GM21717 (cell line): ENCODE measurements around the gene PHETA1.
A peak's percentile ranks its signal among the peaks of the same experiment; 100 is the strongest.
"Not testable (repeated sequence)": the region's sequence is repeated elsewhere in the genome, so short reads cannot be mapped to it uniquely, and the experiment has no call there.

Source experiments
- ATAC-seq: cut with Tn5 transposase; IDR thresholded peaks from one replicate; pipeline ENCODE4 v1.9.1; 2021; ENCODE audit warnings: mild to moderate bottlenecking, moderate library complexity; ENCODE audit not compliant: unreplicated experiment

The PHETA1 gene

DNA sequence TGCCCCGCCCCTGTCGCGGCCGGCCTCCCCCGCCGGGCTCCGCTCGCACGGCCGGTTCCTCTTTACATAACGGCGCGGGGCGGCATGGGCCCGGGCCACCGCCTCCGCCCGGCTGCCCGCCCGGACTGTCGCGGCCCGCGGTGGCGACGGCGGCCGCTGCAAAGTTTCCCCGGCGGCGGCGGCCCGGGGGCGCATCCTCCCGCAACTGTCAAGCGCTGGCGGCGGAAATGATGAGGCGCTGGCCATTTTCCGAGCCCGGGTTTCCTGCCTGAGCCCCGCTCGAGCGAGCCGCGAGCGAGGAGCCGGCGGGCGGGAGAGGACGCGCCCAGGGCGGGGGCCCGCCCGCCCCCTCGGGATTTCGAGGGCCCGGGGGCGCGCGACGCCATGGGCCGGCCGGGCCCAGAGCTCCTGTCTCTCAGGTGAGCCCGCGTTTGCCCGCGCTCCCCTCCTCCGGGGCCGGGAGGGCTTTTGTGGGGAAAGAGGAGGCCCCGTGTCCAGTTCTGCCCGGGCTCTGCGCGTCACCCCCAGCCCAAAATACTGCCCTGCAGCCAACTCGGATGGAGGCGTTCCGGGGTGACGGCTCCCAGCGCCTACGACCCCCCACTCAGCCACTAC lies 37.1 kb upstream of the PHETA1 start, which contains the start of gene SH2B3:
TSS of gene SH2B3 (plus strand) at position 65 of the 615 bp plus-strand sequence. CDS start 12,223 bp downstream, outside the sequence.
- ATAC-seq = peak; percentile 3

DNA sequence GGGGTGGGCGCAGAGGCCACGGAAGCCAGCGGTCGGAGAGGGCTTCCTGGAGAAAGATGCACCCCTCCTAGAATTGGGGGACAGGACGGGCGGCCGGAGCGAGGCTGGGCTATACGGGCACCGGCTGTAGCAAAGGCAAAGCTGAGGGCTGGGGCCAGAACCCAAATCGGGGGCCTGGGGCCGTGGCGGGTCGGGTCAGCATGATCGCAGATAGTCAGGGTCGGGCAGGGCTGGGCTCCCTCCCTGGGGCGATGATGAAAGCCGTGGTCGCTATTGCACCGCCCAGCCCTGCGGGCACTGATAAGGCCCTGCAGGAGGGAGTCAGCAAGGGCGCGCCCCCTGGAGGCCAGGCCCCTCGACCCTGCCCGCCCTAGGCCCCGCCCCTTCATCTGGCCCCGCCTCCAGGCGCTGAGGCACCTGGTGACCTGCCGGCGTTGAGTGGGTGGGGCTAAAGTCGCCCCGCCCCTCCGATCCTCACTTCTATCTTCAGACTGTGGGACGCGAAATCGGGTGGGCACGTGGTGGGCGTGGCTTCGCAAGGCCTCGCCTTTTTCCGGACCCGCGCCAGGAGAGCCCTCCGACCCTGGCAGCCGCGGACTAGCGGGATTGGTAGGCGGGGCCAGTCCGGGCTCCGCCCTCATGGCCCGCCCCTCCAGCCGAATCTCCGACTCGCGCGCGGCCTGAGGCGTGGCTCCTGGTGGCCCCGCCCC lies 36.4 kb upstream of the PHETA1 start:
- peak; percentile 39 for ATAC-seq

DNA sequence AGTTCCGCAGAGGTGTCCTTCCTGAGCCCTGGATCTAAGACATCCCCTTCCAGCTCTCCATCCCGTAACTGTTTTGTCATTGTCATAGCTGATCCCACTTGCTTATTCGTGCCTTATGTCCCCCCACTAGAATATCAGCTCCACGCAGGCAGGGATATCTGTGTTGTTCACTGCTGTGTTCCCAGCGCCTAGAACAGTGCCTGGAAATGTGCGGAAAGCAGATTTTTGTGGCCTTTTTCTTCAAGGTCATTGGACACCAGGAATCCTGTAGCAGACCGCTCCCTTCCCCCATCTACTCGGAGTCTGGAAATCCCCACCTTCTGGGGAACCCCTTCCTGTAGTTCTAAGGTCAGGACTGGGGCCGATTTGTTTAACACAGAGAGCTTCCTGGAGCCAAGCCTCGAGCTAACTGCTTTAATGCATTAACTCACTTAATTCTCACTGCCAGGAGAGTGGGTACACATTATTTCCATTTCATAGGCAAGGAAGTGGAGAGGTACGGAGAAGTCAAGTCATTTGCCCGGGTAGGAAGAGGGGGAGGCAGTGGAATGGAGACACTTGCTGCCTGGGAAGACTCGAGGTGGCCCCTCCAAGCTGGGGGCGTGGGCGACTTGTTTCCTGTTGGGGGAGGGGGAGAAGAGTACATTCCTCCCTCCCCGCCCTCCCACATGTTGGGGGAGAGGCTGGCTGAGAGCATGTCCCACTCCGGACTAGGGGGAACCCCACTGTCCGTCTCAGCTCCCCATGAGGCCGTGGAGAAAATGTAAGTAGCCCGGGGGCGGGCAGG lies 35.7 kb upstream of the PHETA1 start:
- peak; percentile 11 for ATAC-seq

DNA sequence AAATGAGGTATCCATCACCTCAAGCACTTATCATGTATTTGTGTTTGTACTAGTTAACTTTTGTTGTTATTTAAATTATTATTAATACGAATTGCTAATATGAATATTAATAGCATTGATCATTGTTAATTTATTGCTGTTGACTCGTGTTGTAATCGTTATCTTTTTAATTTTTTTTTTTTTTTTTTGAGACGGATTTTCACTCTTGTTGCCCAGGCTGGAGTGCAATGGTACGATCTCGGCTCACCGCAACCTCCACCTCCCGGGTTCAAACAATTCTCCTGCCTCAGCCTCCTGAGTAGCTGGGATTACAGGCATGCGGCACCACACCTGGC lies 33.6 kb upstream of the PHETA1 start:
- ATAC-seq = not testable (repeated sequence)

DNA sequence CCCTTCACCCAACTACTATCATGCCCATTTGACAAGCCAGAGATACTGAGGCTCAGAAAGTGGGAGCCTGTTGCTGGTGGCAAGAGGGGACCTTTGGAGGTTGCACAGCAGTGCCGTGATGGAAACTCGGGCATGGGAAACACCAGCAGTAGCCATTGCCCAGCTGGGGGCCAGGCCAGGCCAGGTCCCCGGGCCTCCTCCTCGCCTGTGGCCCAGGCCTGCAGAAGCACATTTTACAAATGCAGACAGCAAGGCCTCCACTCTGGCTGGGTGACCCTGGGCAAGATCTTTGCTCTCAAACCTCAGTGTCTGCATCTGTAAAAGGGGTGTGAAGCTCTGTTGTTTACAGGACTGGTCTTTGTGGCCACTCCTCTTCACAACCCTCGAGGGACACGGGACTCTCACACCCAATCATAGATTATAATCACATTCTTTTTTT lies 32.3 kb upstream of the PHETA1 start:
- ATAC-seq = no peak

DNA sequence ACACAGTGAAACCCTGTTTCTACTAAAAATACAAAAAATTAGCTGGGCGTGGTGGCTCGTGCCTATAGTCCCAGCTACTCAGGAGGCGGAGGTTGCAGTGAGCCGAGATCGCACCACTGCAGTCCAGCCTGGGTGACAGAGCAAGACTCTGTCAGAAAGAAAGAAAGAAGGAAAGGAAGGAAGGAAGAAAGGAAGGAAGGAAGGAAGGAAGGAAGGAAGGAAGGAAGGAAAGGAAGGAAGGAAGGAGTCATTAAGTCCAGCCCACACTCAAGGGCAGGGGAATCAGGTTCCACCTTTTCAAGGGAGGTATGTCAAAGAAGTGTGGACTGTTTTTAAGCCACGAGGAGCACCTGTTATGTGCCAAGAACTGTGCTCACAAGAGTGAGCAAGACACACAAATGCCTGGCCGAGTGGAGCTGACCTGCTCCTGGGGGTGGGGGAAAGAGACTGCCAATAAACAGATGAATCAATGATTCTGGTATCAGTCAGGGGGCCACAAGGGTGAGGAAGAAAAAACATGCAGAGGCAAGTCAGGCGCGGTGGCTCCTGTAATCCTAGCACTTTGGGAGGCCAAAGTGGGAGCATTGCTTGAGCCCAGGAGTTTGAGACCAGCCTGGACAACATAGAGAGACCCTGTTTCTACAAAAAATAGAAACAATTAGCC lies 31.0 kb upstream of the PHETA1 start:
- not testable (repeated sequence) for ATAC-seq

DNA sequence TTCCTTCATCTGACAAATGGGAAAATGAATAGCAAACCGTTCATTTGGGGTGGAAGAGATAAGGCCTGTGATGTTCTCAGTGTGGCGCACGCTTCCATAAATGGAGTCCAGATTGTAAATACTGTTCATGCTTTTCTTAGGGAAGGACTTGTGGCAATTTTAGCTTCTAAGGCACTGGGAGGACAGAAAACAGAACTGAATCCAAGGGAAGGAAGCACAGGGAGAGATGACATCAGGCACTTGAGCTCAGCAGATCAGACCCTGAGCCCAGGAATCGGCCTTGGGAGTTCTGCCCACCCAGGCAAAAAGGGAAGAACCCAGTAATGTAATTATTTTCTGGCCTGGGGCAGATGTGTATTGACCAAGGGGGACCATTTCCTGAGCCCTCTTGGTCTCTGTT lies 29.6 kb upstream of the PHETA1 start:
- no peak for ATAC-seq

DNA sequence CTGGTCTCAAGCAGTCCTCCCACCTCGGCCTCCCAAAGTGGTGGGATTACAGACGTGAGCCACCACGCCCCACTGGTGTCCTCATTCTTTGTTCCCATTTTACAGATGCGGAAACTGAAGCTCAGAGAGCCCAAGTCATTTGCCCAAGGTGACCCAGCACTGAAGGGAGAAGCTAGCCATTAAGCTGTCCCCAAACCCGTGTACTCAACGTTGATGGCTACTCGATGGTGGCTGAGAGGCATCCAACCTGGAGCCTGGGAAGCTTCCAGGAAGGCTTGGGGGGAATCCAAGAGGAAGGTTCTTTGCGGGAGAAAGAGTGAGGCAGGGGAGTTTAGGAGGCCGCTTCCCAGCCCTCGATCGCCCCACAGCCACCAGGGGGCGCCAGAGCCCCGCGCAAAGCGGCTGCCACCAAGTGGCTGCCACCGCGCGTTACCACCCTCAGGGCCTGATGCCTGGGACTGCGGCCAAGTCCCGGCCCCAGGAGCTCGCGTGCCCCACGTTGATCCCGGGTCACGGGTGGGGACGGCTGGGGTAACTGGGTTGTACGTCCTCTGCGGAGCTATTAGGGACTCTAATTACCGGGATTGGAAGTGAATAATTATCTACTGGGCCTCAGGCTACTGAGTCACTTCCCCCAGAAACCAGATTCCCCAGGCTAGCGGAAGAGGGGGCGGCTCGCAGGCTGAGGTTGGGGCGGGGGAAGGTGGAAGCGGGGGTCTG lies 28.0 kb upstream of the PHETA1 start:
- peak; percentile 45 for ATAC-seq

DNA sequence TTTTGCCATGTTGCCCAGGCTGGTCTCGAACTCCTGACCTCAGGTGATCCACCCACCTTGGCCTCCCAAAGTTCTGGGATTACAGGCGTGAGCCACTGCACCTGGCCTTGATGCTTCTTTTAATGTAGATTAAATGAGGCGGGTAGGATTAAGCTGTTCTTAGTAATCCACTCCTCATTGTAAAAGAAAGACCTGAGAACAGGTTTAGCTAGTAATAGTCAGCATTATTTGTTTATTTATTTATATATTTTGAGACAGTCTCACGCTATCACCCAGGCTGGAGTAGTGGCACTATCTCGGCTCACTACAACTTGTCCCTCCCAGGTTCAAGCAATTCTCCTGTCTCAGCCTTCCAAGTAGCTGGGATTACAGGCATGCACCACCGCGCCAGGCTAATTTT lies 27.4 kb upstream of the PHETA1 start:
- not testable (repeated sequence) for ATAC-seq

DNA sequence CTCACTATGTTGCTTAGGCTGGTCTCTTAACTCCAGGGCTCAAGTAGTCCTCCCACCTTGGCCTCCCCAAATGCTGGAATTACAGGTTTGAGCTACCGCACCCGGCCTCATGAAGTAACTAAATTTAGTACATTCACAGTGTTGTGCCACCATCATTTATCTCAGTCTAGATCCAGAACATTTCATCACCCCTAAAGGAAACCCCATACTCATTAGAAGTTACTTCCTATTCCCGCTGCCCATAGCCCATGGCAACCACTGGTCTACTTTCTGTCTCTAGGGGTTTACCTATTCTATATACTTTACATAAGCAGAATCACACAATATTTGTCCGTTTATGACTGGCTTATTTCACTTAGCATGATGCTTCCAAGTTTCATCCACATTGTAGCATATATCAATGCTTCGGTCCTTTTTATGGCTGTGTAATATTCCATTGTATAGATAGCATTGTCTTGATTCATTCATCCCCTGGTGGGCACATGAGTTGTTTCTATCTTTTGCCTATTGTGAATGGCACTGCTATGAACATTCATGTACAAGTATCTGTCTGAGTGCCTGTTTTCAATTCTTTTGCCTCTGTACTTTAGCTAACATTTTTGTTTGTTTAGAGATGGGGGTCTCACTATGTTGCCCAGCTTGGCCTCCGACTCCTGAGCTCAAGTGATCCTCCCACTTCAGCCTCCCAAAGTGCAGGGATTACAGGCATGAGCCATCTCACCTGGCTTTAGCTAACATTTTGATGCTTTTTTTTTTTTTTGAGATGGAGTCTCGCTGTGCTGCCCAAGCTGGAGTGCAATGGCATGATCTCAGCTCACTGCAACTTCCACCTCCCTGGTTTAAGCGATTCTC lies 26.7 kb upstream of the PHETA1 start:
- ATAC-seq = no peak

DNA sequence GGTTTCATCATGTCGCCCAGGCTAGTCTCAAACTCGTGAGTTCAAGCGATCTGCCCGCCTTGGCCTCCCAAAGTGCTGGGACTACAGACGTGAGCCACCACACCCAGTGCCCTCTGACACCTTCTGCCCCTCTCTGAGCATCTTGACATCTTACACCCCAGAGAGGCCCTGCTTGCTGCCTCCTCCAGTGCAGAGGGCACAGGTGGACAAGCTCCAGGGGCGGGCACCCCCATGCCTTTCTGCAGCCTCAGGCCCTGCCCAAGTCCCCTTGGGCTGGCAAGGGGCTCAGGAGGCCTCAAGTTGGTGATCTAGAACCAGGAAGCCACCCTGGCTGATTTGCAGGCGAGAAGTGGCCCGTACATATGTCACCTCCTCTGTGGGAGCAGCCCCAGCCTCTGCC lies 25.6 kb upstream of the PHETA1 start:
- ATAC-seq = no peak

DNA sequence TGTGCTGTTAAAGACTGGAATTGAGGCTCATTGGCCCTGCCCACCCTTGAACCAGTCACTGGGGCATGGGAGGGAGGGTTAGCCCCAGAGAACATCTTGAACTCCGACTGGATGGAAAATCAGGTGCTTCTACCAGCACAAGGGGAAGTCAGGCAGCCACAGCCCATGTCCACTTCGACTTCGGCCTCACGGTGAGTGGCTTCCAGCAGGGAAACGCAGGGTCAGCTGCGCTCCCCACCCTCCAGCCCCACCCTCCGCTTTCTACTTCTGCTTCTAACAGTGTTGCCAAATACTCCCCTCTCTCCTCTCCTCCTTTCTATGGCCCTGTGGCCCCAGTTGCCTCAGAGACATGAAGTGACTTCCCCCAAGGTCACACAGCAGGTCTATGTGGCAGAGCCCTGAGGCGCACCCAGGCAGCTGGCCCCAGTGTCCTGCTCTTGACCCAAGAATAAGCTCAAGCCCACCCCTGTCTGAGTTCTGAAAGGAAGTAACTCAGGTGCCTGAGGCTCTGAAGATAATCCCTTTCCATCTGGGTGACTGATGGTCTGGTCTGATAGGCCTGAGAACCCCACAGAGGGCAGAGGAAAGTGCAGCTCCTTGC lies 24.9 kb upstream of the PHETA1 start:
- ATAC-seq = no peak

DNA sequence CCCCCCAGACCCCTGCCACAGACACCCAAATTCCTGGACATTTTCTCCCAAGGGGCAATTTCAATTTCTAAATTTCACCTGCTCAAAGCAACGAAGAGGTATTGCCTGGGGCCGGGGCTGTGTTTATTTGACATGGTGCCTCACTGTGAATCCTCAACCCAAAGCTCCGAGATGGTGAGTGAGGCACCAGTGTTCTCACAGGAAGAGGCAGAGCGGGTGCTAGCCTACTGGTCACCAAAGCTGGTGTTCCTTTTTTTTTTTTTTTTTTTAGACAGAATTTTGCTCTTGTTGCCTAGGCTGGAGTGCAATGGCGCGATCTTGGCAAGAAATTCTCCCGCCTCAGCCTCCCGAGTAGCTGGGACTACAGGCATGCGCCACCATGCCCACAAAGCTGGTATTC lies 22.0 kb upstream of the PHETA1 start:
- no peak for ATAC-seq

DNA sequence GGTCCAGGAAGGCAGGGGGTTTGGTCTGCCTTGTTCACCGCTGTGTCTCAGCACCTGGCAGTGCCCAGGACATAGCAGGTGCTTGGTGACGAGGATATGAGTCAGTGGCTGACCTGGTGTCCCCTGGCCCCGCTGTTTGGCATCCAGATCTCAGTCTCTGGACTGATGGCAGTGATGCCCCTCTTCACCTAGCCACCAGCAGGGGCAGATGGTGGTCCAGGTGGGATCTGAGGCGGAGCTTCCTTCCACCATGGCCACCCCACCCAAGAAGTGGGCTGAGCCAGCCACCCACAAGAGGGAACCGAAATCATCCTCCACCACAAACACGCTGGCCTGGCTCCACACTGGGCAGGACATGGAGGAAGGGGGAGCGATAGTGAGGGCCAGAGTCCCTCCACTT lies 20.7 kb upstream of the PHETA1 start:
- no peak for ATAC-seq

DNA sequence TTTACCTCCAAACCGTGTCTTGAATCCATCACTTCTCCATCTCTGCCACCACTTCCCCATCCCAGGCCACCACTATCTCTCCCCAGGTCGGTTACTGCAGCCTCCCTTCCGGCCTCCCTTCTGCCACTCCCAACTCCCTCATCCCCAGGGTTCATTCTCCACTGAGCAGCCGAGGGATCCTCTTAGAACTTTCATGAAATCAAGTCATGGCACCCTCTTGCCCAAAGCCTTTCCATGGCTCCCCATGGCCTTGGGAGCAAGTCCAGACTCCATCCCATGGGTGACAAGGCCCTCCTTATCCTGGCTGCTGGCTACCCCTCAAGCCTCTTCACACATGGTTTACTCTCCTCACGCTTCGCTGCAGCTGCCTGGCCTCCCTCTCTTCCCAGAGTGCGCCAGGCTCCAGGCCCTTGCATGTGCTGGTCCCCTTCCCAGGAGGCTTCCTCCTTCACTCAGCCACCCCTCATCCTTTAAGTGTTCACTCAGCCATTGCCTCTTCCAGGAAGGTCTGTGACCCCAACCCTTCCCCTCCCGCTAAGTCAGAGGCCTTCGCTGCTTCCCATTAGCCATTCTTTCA lies 18.9 kb upstream of the PHETA1 start:
- no peak for ATAC-seq

DNA sequence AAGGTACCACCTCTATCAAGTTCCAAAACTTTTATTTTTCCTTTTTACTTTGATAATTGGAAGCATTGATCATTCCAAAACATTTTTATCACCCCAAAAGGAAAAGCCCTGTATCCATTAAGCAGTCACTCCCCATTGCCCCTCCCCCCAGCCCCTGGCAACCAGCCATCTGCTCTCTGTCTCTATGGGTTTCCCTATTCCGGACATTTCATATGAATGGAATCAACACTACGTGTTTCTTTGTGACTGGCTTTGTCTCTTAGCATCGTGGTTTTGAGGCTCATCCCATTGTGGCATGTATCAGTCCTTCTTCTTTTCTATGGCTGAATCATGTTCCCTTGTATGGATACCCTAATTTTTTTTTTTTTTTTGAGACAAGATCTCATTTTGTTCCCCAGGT lies 18.0 kb upstream of the PHETA1 start:
- no peak for ATAC-seq

DNA sequence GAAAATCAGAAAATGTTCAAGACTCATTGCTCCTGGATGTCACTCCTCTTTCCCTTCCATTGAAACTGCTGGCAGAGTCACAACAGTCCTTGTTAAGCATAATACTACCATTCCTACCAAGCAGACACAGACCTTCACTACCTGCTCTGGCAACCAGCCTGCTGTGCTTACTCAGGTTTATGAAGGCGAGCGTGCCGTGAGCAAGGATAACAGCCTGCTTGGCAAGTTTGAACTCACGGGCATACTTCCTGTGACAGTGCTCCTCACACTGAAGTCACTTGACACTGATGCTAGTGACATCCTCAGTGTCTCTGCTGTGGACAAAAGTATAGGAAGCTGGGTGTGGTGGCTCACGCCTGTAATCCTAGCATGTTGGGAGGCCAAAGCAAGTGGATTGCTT lies 15.7 kb upstream of the PHETA1 start:
- no peak for ATAC-seq

DNA sequence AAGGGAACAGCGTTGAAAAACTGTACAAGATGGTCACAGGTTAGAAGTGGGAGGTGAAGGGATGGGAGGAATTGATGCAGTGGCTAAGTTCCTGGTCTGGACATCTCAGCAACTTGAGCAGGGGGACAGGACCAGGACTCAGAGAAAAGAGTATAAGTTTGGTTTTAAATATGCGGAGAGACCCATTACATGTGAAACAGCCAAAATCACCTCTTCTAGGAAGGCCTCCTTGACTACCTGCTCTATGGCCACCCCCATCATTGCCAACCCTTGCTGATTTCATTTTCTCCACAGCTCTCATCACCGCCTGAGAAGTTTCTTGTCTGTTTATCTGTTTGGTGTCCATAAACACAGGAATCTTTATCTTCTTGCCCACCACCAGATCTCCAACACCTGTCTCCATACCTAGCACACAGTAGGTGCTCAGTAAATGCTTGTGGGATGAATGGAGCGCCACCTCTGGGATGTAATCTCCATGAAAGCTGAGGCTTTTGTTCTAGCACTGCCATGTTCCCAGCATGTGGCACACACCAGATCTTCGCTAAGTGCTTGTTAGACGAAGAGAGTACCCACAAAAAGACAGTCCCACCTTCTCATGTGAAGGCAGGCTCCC lies 11.2 kb upstream of the PHETA1 start:
- no peak for ATAC-seq

DNA sequence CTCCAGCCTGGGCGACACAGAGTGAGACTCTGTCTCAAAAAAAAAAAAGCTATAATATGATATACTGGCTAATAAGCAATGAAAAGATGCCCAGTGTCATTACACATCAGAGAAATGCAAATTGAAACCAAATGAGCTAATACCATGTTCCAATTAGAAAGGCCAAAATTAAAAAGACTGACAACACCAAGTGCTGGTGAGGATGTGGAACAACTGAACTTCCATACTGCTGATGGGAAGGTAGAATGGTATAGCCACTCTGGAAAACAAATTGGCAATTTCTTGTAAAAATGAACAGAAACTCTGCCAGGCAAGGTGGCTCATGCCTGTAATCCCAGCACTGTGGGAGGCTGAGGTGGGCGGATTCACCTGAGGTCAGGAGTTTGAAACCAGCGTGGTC lies 8.5 kb upstream of the PHETA1 start:
- no peak for ATAC-seq
